ENCODE data around the gene TAAR8.
"Not testable (repeated sequence)": the region's sequence is repeated elsewhere in the genome, so short reads cannot be mapped to it uniquely, and the experiment has no call there.

Gene TAAR8

DNA sequence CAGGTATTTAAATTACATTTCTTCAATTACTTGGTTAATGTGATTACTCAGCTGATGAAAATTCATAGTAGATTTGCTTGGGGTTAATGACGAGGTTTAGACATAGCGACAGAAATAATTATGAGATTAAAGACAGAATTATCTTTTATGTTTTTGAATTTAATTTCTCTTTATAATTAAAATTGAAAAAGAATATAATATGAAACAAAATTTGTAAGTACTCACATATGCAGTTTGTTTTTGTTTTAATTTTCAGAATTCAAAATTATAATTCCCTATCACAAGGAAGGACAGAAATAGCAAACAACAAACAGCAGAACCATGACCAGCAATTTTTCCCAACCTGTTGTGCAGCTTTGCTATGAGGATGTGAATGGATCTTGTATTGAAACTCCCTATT lies at the start of gene TAAR8:
Gene TAAR8 (plus strand): TSS at position 301 of the 400 bp plus-strand sequence. CDS start 21 bp downstream, at position 322.
- DNase-seq = no peak

GRCh38 chr6:132504757-132505156 lies 47.7 kb upstream of the TAAR8 start:
- DNase-seq = no peak

GRCh38 chr6:132505158-132505557 lies 47.3 kb upstream of the TAAR8 start:
- DNase-seq = no peak

DNA sequence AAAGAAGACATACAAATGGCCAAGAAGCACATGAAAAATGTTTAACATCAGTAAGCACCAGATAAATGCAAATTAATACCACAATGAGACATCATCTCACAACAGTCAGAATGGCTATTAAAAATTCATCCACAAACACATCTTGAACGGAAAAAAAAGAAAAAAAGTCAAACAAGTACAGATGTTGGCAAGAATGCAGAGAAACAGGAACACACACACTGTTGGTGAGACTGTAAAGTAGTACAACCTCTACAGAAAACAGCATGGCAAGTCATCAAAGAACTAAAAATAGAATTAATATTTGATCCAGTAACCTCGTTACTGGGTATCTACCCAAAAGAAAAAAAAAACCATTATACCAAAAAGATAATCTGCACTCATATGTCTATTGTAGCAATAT lies 46.0 kb upstream of the TAAR8 start:
- no peak for DNase-seq

GRCh38 chr6:132506869-132507808 lies 45.3 kb upstream of the TAAR8 start:
- DNase-seq = no peak

- DNase-seq = no peak
Measured at GRCh38 chr6:132511210-132511830, 41.2 kb upstream of the TAAR8 start.

DNA sequence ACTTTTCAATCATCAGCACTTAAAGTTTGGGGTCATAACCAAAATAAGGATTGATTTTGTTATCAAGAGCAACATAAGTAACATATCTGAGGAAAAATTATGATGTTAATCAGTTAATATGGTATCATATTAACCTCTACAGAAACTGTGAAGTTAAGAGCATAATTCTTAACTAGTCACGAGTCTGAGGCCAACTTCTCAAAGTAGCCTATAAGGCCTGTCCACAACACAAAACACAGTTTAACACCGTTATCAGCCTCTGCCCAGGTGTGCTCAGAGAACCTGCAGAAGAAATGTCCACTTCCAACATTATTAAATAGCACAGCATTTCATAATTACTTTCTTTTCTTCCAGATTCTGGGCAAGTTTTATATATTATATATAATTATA lies 40.6 kb upstream of the TAAR8 start:
- DNase-seq = no peak

- DNase-seq = no peak
Measured at GRCh38 chr6:132512342-132512637, 40.2 kb upstream of the TAAR8 start.

GRCh38 chr6:132512638-132513632 lies 39.5 kb upstream of the TAAR8 start, which contains the start of gene STX7:
STX7 (minus strand) TSS chr6:132513116; CDS start chr6:132503530, 9,586 bp downstream.
- peak; percentile 75 for DNase-seq

DNA sequence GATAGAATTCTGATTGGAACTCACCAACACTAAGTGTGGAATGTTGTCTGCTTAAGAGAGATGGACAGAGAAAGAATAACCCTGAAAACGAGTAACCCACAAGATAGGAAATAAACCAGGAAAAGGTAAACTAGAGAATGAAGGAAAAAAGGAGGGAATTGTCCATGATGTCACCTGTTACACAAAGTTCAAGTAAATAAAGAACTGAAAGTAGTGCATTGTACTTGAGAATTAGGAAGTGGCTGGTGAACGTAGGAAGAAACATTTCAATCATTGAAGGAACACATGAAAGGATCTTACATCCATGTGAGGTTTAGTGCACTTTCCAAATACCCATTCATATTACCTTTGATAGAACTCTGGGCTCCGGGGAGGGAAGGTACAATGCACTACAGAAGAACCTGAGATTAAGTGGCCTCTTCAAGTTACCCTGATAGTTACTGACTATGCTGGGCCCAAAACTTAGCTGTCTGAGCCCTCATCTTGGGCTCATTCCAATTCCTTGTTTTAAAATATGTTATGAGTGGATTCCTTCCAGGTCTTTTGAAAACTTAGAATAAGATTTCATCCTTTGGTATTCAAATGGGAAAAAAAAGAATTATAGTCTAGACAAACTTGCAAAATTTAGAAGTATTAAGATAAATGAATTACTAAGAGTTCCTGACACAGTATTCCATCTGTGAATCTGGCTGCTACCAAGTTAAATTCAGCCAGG lies 38.5 kb upstream of the TAAR8 start:
- DNase-seq = no peak

DNA sequence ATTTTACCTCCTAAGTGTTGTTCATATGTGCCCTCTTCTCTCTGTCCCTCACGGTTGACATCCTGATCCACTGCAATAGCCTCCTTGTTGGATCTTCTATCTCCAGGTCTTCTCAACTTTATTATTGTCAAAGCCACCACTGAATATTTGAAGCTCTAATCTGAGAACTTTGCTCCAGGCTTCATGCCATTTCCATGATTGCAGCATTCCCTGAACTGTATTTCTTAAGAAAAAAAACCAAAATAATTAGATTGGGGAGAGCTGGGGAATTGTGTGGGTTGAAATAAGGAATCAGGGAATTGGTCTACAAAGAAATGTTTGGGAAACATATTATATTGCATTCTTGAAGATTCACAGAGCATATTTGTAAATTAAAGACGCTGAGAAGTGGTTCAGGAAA lies 37.1 kb upstream of the TAAR8 start:
- no peak for DNase-seq

- DNase-seq = no peak
Measured at GRCh38 chr6:132520953-132521352, 31.5 kb upstream of the TAAR8 start.

DNA sequence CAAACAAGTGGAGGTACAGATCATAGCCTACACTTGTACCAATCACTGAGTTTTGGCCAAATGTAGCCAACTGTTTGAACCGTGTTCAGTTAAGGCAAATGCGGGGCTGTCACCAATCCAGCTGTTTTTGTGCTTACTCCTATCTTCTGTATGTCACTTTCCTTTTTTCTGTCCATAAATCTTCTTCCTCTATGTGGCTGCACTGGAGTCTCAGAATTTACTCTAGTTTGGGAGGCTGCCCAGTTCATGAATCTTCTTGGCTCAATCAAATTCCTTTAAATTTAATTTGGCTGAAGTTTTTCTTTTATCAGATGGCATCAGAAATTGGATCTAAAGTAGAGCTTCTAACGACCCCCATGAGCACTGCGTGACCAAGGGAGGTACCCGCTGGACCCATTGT lies 27.8 kb upstream of the TAAR8 start:
- no peak for DNase-seq

- DNase-seq = no peak
Measured at GRCh38 chr6:132525866-132526265, 26.6 kb upstream of the TAAR8 start.

- no peak for DNase-seq
Measured at GRCh38 chr6:132526461-132526860, 26.0 kb upstream of the TAAR8 start.

GRCh38 chr6:132527791-132528190 lies 24.7 kb upstream of the TAAR8 start:
- DNase-seq = no peak

GRCh38 chr6:132530293-132530974 lies 22.0 kb upstream of the TAAR8 start:
- DNase-seq = peak; percentile 62

GRCh38 chr6:132534546-132534945 lies 17.9 kb upstream of the TAAR8 start:
- DNase-seq = not testable (repeated sequence)

DNA sequence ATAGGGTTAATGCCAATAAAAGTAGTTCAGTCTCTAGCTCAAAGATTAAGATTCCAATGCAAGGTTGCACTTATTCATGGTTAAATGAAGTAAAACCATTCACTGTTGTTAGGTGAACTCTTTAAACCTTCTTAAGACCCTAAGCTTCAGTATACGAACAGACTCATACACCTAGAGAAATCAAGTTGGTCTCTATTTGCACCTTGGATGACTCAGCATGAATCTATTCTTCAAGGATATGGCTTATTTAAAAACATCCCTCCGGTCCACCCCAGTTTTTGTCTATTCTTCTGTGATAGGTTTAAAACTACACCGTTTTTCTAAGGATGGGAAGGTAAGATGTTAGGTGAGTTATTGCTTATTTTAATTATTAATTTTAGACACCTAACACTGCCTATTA lies 15.3 kb upstream of the TAAR8 start:
- DNase-seq = no peak

GRCh38 chr6:132537977-132538376 lies 14.5 kb upstream of the TAAR8 start, which contains the start of gene TAAR9:
TAAR9 (plus strand) TSS chr6:132538277; CDS start chr6:132538290, 13 bp downstream.
- DNase-seq = no peak

DNA sequence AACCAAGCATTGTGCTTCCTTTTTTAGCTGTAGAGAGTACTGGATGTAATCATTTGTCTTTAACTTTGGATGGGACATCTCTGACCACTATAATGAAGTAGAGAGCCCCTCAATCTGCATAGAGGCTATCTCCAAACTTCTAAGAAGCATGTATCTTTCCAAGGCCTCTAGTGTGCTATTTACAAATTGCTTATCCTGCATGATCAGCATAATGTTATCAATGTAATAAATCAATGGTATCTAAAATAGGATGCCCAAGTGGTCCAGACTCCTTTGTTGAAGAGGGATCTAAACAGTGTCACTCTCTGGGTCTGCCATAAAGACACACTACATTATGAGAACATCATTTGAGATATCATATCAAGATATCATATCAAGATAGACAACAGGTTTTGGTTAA lies 7.6 kb upstream of the TAAR8 start:
- no peak for DNase-seq
